Transverse colon (tissue), 4 donors: ENCODE data around the gene DENND2D.

ENCODE experiments used
- CTCF ChIP-seq, 5 experiments: fragments of 200-600 bp in 3 of 5; fragments of 450-650 bp in 2 of 5; sonication (generic) in 3 of 5; IDR thresholded peaks; 1 replicate in 2 of 5; 2 replicates in 3 of 5; pipeline ENCODE4 v1.5.1; 2016 to 2017; ENCODE audit warnings: antibody characterized with exemption in 5 of 5, inconsistent platforms in 3 of 5, mild to moderate bottlenecking in 2 of 5, moderate library complexity in 1 of 5
- POLR2AphosphoS5 ChIP-seq, 3 donors: sonication (generic); formaldehyde crosslinking; IDR thresholded peaks; one replicate each; pipeline ENCODE4 v1.6.1; 2016; ENCODE audit warnings: antibody characterized with exemption in 3 of 3

- TF ChIP-seq CTCF (IDR thresholded peaks at IDR 0.05) (no peak), POLR2AphosphoS5 (IDR thresholded peaks at IDR 0.05) (no peak)
Observed at GRCh38 chr1:111145963-111146768, 54.3 kb downstream of the DENND2D start.
